ENCODE measurements around the gene PGM1.

Gene PGM1

GRCh38 chr1:63593886-63594605 is 835 bp downstream of the PGM1 start:
- Histone ChIP-seq H2AFZ (ENCODE audit: low read length) (peak overlapping the region; percentile 57; the same call in 1 of the 2 replicates), H3K79me2 (ENCODE audit: insufficient read depth, low read length) (no peaks in the 10 kb centered on the region; the same call in 1 of the 2 replicates)
- TF ChIP-seq CTCF (IDR thresholded peaks at IDR 0.05; ENCODE audit: low read length) (no peak), EZH2 (IDR thresholded peaks at IDR 0.05; ENCODE audit: borderline replicate concordance, low read length) (no peak)

GRCh38 chr1:63595435-63595834 is 2.2 kb downstream of the PGM1 start:
- no peak overlapping the region for H3K4me3 ChIP-seq (ENCODE audit: low read depth, low read length, poor library complexity, severe bottlenecking)

More at GRCh38 chr1:63593886-63594605, 835 bp downstream of the PGM1 start:
- Histone ChIP-seq H3K9me2 (ENCODE audit: low read depth, low read length) (no peaks in the 10 kb centered on the region), H4K20me1 (ENCODE audit: insufficient read depth, low read length) (no peaks in the 10 kb centered on the region), H3K4me2 (ENCODE audit: low read length) (peak overlapping the region; percentile 82), H3K9ac (ENCODE audit: low read length) (peak overlapping the region; percentile 97), H3K27ac (ENCODE audit: low read depth, low read length, poor library complexity, severe bottlenecking) (peak overlapping the region; percentile 91), H3K27me3 (ENCODE audit: insufficient read depth, low read length) (no peaks in the 10 kb centered on the region), H3F3A (ENCODE audit: insufficient read depth, low read length) (no peaks in the 10 kb centered on the region), H3K9me3 (ENCODE audit: low read length) (no peaks in the 10 kb centered on the region), H3K4me1 (ENCODE audit: insufficient read depth, low read length, severe bottlenecking) (peaks cover 13% of the 10 kb centered on the region), H3K36me3 (ENCODE audit: insufficient read depth, low read length) (no peaks in the 10 kb centered on the region; the same call in 1 of the 2 replicates), H3K4me3 (ENCODE audit: low read depth, low read length, poor library complexity, severe bottlenecking) (peak overlapping the region; percentile 95)

GRCh38 chr1:63599799-63600198 is 6.6 kb downstream of the PGM1 start:
- no peaks in the 10 kb centered on the region for H3K79me2 ChIP-seq (ENCODE audit: insufficient read depth, low read length)
- H2AFZ ChIP-seq (ENCODE audit: low read length): no peak overlapping the region
- H3K27ac ChIP-seq (ENCODE audit: low read depth, low read length, poor library complexity, severe bottlenecking): no peak overlapping the region
- no peaks in the 10 kb centered on the region for H3K9me3 ChIP-seq (ENCODE audit: low read length)
- no peaks in the 10 kb centered on the region for H3K9me2 ChIP-seq (ENCODE audit: low read depth, low read length)
- no peak overlapping the region for H3K9ac ChIP-seq (ENCODE audit: low read length)
- no peaks in the 10 kb centered on the region; the same call in 1 of the 2 replicates for H3K36me3 ChIP-seq (ENCODE audit: insufficient read depth, low read length)
- TF ChIP-seq CTCF (IDR thresholded peaks at IDR 0.05; ENCODE audit: low read length) (no peak), EZH2 (IDR thresholded peaks at IDR 0.05; ENCODE audit: borderline replicate concordance, low read length) (no peak)
- H3K4me1 ChIP-seq (ENCODE audit: insufficient read depth, low read length, severe bottlenecking): no peaks in the 10 kb centered on the region
- no peak overlapping the region for H3K4me2 ChIP-seq (ENCODE audit: low read length)
- no peaks in the 10 kb centered on the region for H3F3A ChIP-seq (ENCODE audit: insufficient read depth, low read length)
- no peaks in the 10 kb centered on the region for H3K27me3 ChIP-seq (ENCODE audit: insufficient read depth, low read length)
- H4K20me1 ChIP-seq (ENCODE audit: insufficient read depth, low read length): no peaks in the 10 kb centered on the region
- H3K4me3 ChIP-seq (ENCODE audit: low read depth, low read length, poor library complexity, severe bottlenecking): no peak overlapping the region

More at GRCh38 chr1:63595435-63595834, 2.2 kb downstream of the PGM1 start:
- Histone ChIP-seq H3K36me3 (ENCODE audit: insufficient read depth, low read length) (no peaks in the 10 kb centered on the region; the same call in 1 of the 2 replicates), H3K9me3 (ENCODE audit: low read length) (no peaks in the 10 kb centered on the region), H3K4me1 (ENCODE audit: insufficient read depth, low read length, severe bottlenecking) (peaks cover 13% of the 10 kb centered on the region), H2AFZ (ENCODE audit: low read length) (no peak overlapping the region), H3K4me2 (ENCODE audit: low read length) (no peak overlapping the region), H3K79me2 (ENCODE audit: insufficient read depth, low read length) (no peaks in the 10 kb centered on the region; the same call in 1 of the 2 replicates), H3K27me3 (ENCODE audit: insufficient read depth, low read length) (no peaks in the 10 kb centered on the region), H3K27ac (ENCODE audit: low read depth, low read length, poor library complexity, severe bottlenecking) (no peak overlapping the region), H3K9me2 (ENCODE audit: low read depth, low read length) (no peaks in the 10 kb centered on the region), H3F3A (ENCODE audit: insufficient read depth, low read length) (no peaks in the 10 kb centered on the region), H3K9ac (ENCODE audit: low read length) (no peak overlapping the region), H4K20me1 (ENCODE audit: insufficient read depth, low read length) (no peaks in the 10 kb centered on the region)
- TF ChIP-seq EZH2 (IDR thresholded peaks at IDR 0.05; ENCODE audit: borderline replicate concordance, low read length): no peak
- no peak for TF ChIP-seq CTCF (IDR thresholded peaks at IDR 0.05; ENCODE audit: low read length)

Measured in OCI-LY1 (cell line).